Measurements from ENCODE around the gene COL4A6.

Gene COL4A6

GRCh38 chrX:108268434-108269080, 169.7 kb downstream of the COL4A6 start:
- no peak for TF ChIP-seq ZNF565 (CRISPR knock-in tag; conservative IDR thresholded peaks at IDR 0.05; ENCODE audit: low read depth)
- no peak for TF ChIP-seq TOX (CRISPR knock-in tag; IDR thresholded peaks at IDR 0.05; ENCODE audit: borderline replicate concordance)
- TF ChIP-seq, protein P1, sequence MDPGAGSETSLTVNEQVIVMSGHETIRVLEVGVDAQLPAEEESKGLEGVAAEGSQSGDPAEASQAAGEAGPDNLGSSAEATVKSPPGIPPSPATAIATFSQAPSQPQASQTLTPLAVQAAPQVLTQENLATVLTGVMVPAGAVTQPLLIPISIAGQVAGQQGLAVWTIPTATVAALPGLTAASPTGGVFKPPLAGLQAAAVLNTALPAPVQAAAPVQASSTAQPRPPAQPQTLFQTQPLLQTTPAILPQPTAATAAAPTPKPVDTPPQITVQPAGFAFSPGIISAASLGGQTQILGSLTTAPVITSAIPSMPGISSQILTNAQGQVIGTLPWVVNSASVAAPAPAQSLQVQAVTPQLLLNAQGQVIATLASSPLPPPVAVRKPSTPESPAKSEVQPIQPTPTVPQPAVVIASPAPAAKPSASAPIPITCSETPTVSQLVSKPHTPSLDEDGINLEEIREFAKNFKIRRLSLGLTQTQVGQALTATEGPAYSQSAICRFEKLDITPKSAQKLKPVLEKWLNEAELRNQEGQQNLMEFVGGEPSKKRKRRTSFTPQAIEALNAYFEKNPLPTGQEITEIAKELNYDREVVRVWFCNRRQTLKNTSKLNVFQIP (CRISPR knock-in tag; IDR thresholded peaks at IDR 0.05; ENCODE audit: borderline replicate concordance, low read depth), result no peak
- no peak for TF ChIP-seq SNAI2 (CRISPR knock-in tag; IDR thresholded peaks at IDR 0.05)
- TF ChIP-seq ISL1 (CRISPR knock-in tag; IDR thresholded peaks at IDR 0.05), result no peak
- TF ChIP-seq, protein P2, sequence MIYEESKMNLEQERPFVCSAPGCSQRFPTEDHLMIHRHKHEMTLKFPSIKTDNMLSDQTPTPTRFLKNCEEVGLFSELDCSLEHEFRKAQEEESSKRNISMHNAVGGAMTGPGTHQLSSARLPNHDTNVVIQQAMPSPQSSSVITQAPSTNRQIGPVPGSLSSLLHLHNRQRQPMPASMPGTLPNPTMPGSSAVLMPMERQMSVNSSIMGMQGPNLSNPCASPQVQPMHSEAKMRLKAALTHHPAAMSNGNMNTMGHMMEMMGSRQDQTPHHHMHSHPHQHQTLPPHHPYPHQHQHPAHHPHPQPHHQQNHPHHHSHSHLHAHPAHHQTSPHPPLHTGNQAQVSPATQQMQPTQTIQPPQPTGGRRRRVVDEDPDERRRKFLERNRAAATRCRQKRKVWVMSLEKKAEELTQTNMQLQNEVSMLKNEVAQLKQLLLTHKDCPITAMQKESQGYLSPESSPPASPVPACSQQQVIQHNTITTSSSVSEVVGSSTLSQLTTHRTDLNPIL (CRISPR knock-in tag; IDR thresholded peaks at IDR 0.05; ENCODE audit: low read depth), result no peak
- no peak for TF ChIP-seq GLIS3 (CRISPR knock-in tag; IDR thresholded peaks at IDR 0.05)
- TF ChIP-seq ZFP3 (CRISPR knock-in tag; IDR thresholded peaks at IDR 0.05), result no peak
- no peak for TF ChIP-seq ZNF8 (CRISPR knock-in tag; IDR thresholded peaks at IDR 0.05)
- TF ChIP-seq CSDC2 (CRISPR knock-in tag; IDR thresholded peaks at IDR 0.05), result no peak
- no peak for TF ChIP-seq ARNTL (CRISPR knock-in tag; IDR thresholded peaks at IDR 0.05; ENCODE audit: borderline replicate concordance, low read depth)
- TF ChIP-seq ESRRG (CRISPR knock-in tag; IDR thresholded peaks at IDR 0.05), result no peak
- no peak for ATAC-seq

DNA sequence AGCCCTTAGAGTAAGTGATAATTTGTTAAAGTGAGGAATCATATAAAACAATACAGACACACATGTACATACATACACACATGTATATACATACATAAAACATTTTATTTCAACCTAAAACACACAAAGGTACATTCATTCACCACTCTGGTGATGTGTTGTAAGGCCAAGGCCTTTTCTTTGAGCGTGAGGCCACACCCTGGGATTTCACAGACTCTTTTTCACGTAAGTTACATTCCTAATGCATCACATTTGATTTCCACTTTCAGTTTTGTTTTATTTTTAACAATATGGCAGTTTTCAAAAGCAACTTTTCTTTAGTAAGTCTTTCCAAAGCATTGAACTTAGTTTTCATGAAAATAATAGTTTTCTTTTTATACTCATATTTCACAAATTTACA, 170.7 kb downstream of the COL4A6 start:
- no peak for ATAC-seq
- no peak for TF ChIP-seq ZNF8 (CRISPR knock-in tag; IDR thresholded peaks at IDR 0.05)
- TF ChIP-seq BACH2 (CRISPR knock-in tag; IDR thresholded peaks at IDR 0.05; ENCODE audit: borderline replicate concordance), result no peak
- no peak for TF ChIP-seq ZNF70 (CRISPR knock-in tag; IDR thresholded peaks at IDR 0.05)
- TF ChIP-seq GLIS3 (CRISPR knock-in tag; IDR thresholded peaks at IDR 0.05), result no peak
- no peak for TF ChIP-seq PATZ1 (CRISPR knock-in tag; IDR thresholded peaks at IDR 0.05; ENCODE audit: borderline replicate concordance)
- TF ChIP-seq ZFP3 (CRISPR knock-in tag; IDR thresholded peaks at IDR 0.05), result no peak
- no peak for TF ChIP-seq ZNF565 (CRISPR knock-in tag; conservative IDR thresholded peaks at IDR 0.05; ENCODE audit: low read depth)
- no peak for TF ChIP-seq ISL1 (CRISPR knock-in tag; IDR thresholded peaks at IDR 0.05)
- TF ChIP-seq ZC3H10 (CRISPR knock-in tag; IDR thresholded peaks at IDR 0.05), result no peak
- TF ChIP-seq, protein P3, sequence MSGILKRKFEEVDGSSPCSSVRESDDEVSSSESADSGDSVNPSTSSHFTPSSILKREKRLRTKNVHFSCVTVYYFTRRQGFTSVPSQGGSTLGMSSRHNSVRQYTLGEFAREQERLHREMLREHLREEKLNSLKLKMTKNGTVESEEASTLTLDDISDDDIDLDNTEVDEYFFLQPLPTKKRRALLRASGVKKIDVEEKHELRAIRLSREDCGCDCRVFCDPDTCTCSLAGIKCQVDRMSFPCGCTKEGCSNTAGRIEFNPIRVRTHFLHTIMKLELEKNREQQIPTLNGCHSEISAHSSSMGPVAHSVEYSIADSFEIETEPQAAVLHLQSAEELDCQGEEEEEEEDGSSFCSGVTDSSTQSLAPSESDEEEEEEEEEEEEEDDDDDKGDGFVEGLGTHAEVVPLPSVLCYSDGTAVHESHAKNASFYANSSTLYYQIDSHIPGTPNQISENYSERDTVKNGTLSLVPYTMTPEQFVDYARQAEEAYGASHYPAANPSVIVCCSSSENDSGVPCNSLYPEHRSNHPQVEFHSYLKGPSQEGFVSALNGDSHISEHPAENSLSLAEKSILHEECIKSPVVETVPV (CRISPR knock-in tag; IDR thresholded peaks at IDR 0.05), result no peak
- TF ChIP-seq, protein P1 (CRISPR knock-in tag; IDR thresholded peaks at IDR 0.05; ENCODE audit: borderline replicate concordance, low read depth), result no peak
- no peak for TF ChIP-seq OSR1 (CRISPR knock-in tag; IDR thresholded peaks at IDR 0.05)
- no peak for TF ChIP-seq ZFP30 (CRISPR knock-in tag; IDR thresholded peaks at IDR 0.05)
- no peak for TF ChIP-seq TOX (CRISPR knock-in tag; IDR thresholded peaks at IDR 0.05; ENCODE audit: borderline replicate concordance)
- TF ChIP-seq ESRRG (CRISPR knock-in tag; IDR thresholded peaks at IDR 0.05), result no peak

- no peak for ATAC-seq
- TF ChIP-seq TCF4 (CRISPR knock-in tag; IDR thresholded peaks at IDR 0.05; ENCODE audit: borderline replicate concordance) (no peak), RARB (CRISPR knock-in tag; IDR thresholded peaks at IDR 0.05) (no peak), GLIS3 (CRISPR knock-in tag; IDR thresholded peaks at IDR 0.05) (no peak), SNAI2 (CRISPR knock-in tag; IDR thresholded peaks at IDR 0.05) (no peak), ZNF70 (CRISPR knock-in tag; IDR thresholded peaks at IDR 0.05) (no peak), TSHZ2 (CRISPR knock-in tag; IDR thresholded peaks at IDR 0.05) (no peak), ZFP3 (CRISPR knock-in tag; IDR thresholded peaks at IDR 0.05) (no peak), ISL1 (CRISPR knock-in tag; IDR thresholded peaks at IDR 0.05) (no peak), ZNF8 (CRISPR knock-in tag; IDR thresholded peaks at IDR 0.05) (no peak), PATZ1 (CRISPR knock-in tag; IDR thresholded peaks at IDR 0.05; ENCODE audit: borderline replicate concordance) (no peak)
- TF ChIP-seq, protein P1 (CRISPR knock-in tag; IDR thresholded peaks at IDR 0.05; ENCODE audit: borderline replicate concordance, low read depth), result no peak
Measured at GRCh38 chrX:108264376-108264775, 173.8 kb downstream of the COL4A6 start.
